OCI-LY3 (cell line): Measurements from ENCODE around the gene TGM1.

Experiments
- H2AFZ ChIP-seq: fragments of 200-600, 300-600 bp; shearing (Covaris generic); 2 replicates; pipeline ENCODE4 v1.6.0; 2014; ENCODE audit warnings: antibody characterized with exemption, low read depth, low read length
- H3K27ac ChIP-seq: fragments of 200-600, 300-600 bp; sonication (generic); 2 replicates; pipeline ENCODE4 v1.5.1; 2014; ENCODE audit warnings: mild to moderate bottlenecking, low read length, moderate library complexity, mixed read lengths
- H3K27me3 ChIP-seq: fragments of 200-600, 300-600 bp; sonication (generic); 2 replicates; pipeline ENCODE4 v1.6.1; 2014; ENCODE audit warnings: low read depth, low read length, mixed read lengths
- H3K36me3 ChIP-seq: fragments of 200-600, 300-600 bp; sonication (generic); replicated peaks from 2 replicates; pipeline ENCODE3; 2014; ENCODE audit warnings: low read depth, low read length, mixed read lengths
- H3K4me1 ChIP-seq: fragments of 300-600, 200-600 bp; sonication (generic); 2 replicates; pipeline ENCODE4 v1.6.1; 2014; ENCODE audit warnings: low read length, mixed read lengths
- H3K4me2 ChIP-seq: fragments of 200-600, 300-600 bp; sonication (generic); 2 replicates; pipeline ENCODE4 v1.6.1; 2014; ENCODE audit warnings: low read length, mixed read lengths
- H3K4me3 ChIP-seq: fragments of 300-600, 200-600 bp; sonication (generic); 2 replicates; pipeline ENCODE4 v1.5.1; 2014; ENCODE audit warnings: antibody characterized with exemption, mild to moderate bottlenecking, low read length, moderate library complexity
- H3K79me2 ChIP-seq: fragments of 300-600, 200-600 bp; shearing (Covaris generic); 2 replicates; pipeline ENCODE4 v1.6.1; 2014; ENCODE audit warnings: mild to moderate bottlenecking, low read length, mixed read lengths
- H3K9ac ChIP-seq: fragments of 300-600, 200-600 bp; shearing (Covaris generic); 2 replicates; pipeline ENCODE4 v1.6.0; 2014; ENCODE audit warnings: mild to moderate bottlenecking, low read length, moderate library complexity
- H3K9me3 ChIP-seq: fragments of 200-600, 300-600 bp; shearing (Covaris generic); 2 replicates; pipeline ENCODE4 v1.6.1; 2014; ENCODE audit warnings: low read length, mixed read lengths; ENCODE audit not compliant: insufficient read depth
- H4K20me1 ChIP-seq: fragments of 200-600, 300-600 bp; sonication (generic); 2 replicates; pipeline ENCODE4 v1.6.1; 2016; ENCODE audit warnings: low read length, mixed read lengths; ENCODE audit not compliant: insufficient read depth
- CTCF ChIP-seq: fragments of 200-600, 300-600 bp; sonication (generic); IDR thresholded peaks from 2 replicates; pipeline ENCODE4 v1.5.1; 2014; ENCODE audit warnings: antibody characterized with exemption, low read length, low read depth
- EZH2phosphoT487 ChIP-seq: fragments of 200-600 bp; shearing (Covaris generic); IDR thresholded peaks from 2 replicates; pipeline ENCODE4 v1.6.1; 2018; ENCODE audit warnings: antibody characterized with exemption, mixed run types, low read depth

TGM1 gene

GRCh38 chr14:24292118-24292807, 29.3 kb upstream of the TGM1 start:
- no peak overlapping the region for H3K4me3 ChIP-seq
- H3K9me3 ChIP-seq, result no peaks in the 10 kb centered on the region
- peaks cover 21% of the 10 kb centered on the region for H3K36me3 ChIP-seq
- no peak overlapping the region for H3K9ac ChIP-seq
- H3K79me2 ChIP-seq, result no peaks in the 10 kb centered on the region
- H3K27me3 ChIP-seq, result peaks cover 11% of the 10 kb centered on the region
- H3K4me1 ChIP-seq, result peaks cover 39% of the 10 kb centered on the region
- peaks cover 24% of the 10 kb centered on the region for H4K20me1 ChIP-seq
- no peak overlapping the region for H2AFZ ChIP-seq
- H3K27ac ChIP-seq, result no peak overlapping the region
- TF ChIP-seq EZH2phosphoT487 (no peak), CTCF (no peak)
- H3K4me2 ChIP-seq, result no peak overlapping the region

GRCh38 chr14:24291446-24292117, 28.6 kb upstream of the TGM1 start:
- Histone ChIP-seq H3K79me2 (no peaks in the 10 kb centered on the region), H3K4me2 (peak overlapping the region; percentile 35), H3K9me3 (no peaks in the 10 kb centered on the region), H3K36me3 (peaks cover 21% of the 10 kb centered on the region), H3K27me3 (peaks cover 13% of the 10 kb centered on the region), H4K20me1 (peaks cover 24% of the 10 kb centered on the region), H3K4me1 (peaks cover 33% of the 10 kb centered on the region), H3K27ac (no peak overlapping the region), H3K9ac (no peak overlapping the region), H3K4me3 (no peak overlapping the region), H2AFZ (no peak overlapping the region)
- TF ChIP-seq CTCF (no peak), EZH2phosphoT487 (no peak)

GRCh38 chr14:24290746-24291145, 27.8 kb upstream of the TGM1 start:
- Histone ChIP-seq H3K36me3 (peaks cover 17% of the 10 kb centered on the region), H3K4me2 (no peak overlapping the region), H3K9ac (no peak overlapping the region), H3K4me3 (no peak overlapping the region), H3K27ac (no peak overlapping the region), H3K4me1 (peaks cover 31% of the 10 kb centered on the region), H4K20me1 (peaks cover 24% of the 10 kb centered on the region), H3K27me3 (peaks cover 13% of the 10 kb centered on the region), H3K79me2 (no peaks in the 10 kb centered on the region), H2AFZ (no peak overlapping the region), H3K9me3 (no peaks in the 10 kb centered on the region)
- TF ChIP-seq EZH2phosphoT487 (no peak), CTCF (no peak)

GRCh38 chr14:24289649-24290280, 26.8 kb upstream of the TGM1 start:
- no peak overlapping the region for H2AFZ ChIP-seq
- no peak overlapping the region for H3K27ac ChIP-seq
- H3K79me2 ChIP-seq, result no peaks in the 10 kb centered on the region
- peaks cover 31% of the 10 kb centered on the region for H3K4me1 ChIP-seq
- peaks cover 13% of the 10 kb centered on the region for H3K27me3 ChIP-seq
- peaks cover 14% of the 10 kb centered on the region for H3K36me3 ChIP-seq
- no peaks in the 10 kb centered on the region for H3K9me3 ChIP-seq
- H3K4me3 ChIP-seq, result no peak overlapping the region
- no peak for TF ChIP-seq CTCF
- no peak for TF ChIP-seq EZH2phosphoT487
- no peak overlapping the region for H3K9ac ChIP-seq
- H3K4me2 ChIP-seq, result peak overlapping the region; percentile 49
- peaks cover 24% of the 10 kb centered on the region for H4K20me1 ChIP-seq
